ENCODE data around the gene VAT1L.

The VAT1L gene

GRCh38 chr16:77874347-77874746, 86.0 kb downstream of the VAT1L start:
- DNase-seq = no peak

GRCh38 chr16:77876776-77877175, 88.4 kb downstream of the VAT1L start:
- DNase-seq = no peak

GRCh38 chr16:77877712-77878347, 89.5 kb downstream of the VAT1L start:
- no peak for DNase-seq

- DNase-seq = no peak
Observed at GRCh38 chr16:77881355-77882030, 93.1 kb downstream of the VAT1L start.

GRCh38 chr16:77882358-77882757, 94.0 kb downstream of the VAT1L start:
- no peak for DNase-seq

- no peak for DNase-seq
Observed at GRCh38 chr16:77885571-77886295, 97.4 kb downstream of the VAT1L start.

- no peak for DNase-seq
Observed at GRCh38 chr16:77888871-77889270, 100.5 kb downstream of the VAT1L start.

- DNase-seq = no peak
Observed at GRCh38 chr16:77890075-77890474, 101.7 kb downstream of the VAT1L start.

- no peak for DNase-seq
Observed at GRCh38 chr16:77894162-77894561, 105.8 kb downstream of the VAT1L start.

GRCh38 chr16:77895962-77896361, 107.6 kb downstream of the VAT1L start:
- no peak for DNase-seq

- no peak for DNase-seq
Observed at GRCh38 chr16:77896415-77897128, 108.2 kb downstream of the VAT1L start.

- DNase-seq = no peak
Observed at GRCh38 chr16:77897129-77897437, 108.7 kb downstream of the VAT1L start.

GRCh38 chr16:77897831-77898605, 109.7 kb downstream of the VAT1L start:
- DNase-seq = no peak

- DNase-seq = no peak
Observed at GRCh38 chr16:77898671-77899211, 110.4 kb downstream of the VAT1L start.

- DNase-seq = no peak
Observed at GRCh38 chr16:77899416-77899815, 111.1 kb downstream of the VAT1L start.

GRCh38 chr16:77905374-77905920, 117.1 kb downstream of the VAT1L start:
- no peak for DNase-seq

GRCh38 chr16:77910021-77910420, 121.7 kb downstream of the VAT1L start:
- no peak for DNase-seq

- DNase-seq = no peak
Observed at GRCh38 chr16:77912617-77913016, 124.3 kb downstream of the VAT1L start.

GRCh38 chr16:77913738-77914253, 125.4 kb downstream of the VAT1L start:
- DNase-seq = no peak

- DNase-seq = no peak
Observed at GRCh38 chr16:77916111-77916510, 127.7 kb downstream of the VAT1L start.

GRCh38 chr16:77917971-77918370, 129.6 kb downstream of the VAT1L start:
- DNase-seq = no peak

All from activated CD4-positive, alpha-beta T cell treated with anti-CD3 and anti-CD28 coated beads, Interleukin-10, Interleukin-2, amounts not matched to agents 100 ng/mL and 50 ng/mL, durations not matched to agents 16 hours and 8 hours (primary cell).